Activated CD8-positive, alpha-beta memory T cell treated with anti-CD3 and anti-CD28 coated beads for 36 hours (primary cell): ENCODE data around the gene SLC5A10. TPM values are rescaled to one million over a fixed set of nuclear protein-coding genes. Genes with fewer than 3 reads are reported as not detected.

ENCODE experiments used
- CTCF ChIA-PET: fragments of 350-600 bp; sonication (Branson Sonifier 250); formaldehyde crosslinking; loops from one replicate; lab custom pipeline; 2021; ENCODE audit warnings: antibody characterized with exemption; lab: Charles Lee
- POLR2A ChIA-PET: fragments of 350-600 bp; sonication (Branson Sonifier 250); formaldehyde crosslinking; loops from one replicate; lab custom pipeline; 2021; ENCODE audit warnings: antibody characterized with exemption; lab: Charles Lee
- total RNA-seq, 2 experiments: library from RNA; stranded (reverse); gene quantifications; one replicate each; pipeline ENCODE4 v1.2.3, GENCODE V29; 2021

The SLC5A10 gene
- total RNA-seq, 2 experiments from 2014 or later: not detected

- ChIA-PET POLR2A (no interaction called here), CTCF (no interaction called here)
Measured at GRCh38 chr17:18992454-18993130, 40.6 kb downstream of the SLC5A10 start.

DNA sequence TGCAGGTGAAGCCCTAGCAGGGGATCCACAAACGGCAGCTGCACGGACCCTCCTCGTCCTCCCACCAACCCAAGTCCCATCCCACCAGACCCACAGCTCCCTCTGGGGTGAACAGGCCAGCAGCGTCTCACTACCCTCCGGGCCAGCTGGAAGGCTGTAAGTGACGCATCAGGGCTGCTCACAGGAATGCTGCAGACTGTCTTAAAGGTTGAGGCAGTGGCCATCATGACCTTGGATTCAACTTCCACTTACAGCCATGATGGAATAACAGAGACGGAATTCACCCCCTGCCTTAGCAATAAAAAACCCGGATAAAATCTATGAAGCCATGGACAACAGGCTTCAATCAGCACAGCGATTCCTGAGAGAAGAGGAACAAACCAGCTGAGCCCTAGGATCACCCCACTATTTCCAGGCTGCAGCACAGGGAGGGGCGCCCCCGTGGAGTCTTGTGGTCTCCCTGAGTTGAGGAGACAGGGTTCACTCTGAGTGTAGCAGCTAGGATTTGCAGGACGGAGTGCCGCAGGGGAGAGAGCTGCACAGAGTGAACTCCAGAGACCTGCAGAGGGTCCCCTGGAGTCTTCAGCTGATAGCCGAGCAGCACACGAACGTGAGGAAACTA, 42.1 kb downstream of the SLC5A10 start:
- POLR2A ChIA-PET: no interaction called here
- CTCF ChIA-PET: no interaction called here

DNA sequence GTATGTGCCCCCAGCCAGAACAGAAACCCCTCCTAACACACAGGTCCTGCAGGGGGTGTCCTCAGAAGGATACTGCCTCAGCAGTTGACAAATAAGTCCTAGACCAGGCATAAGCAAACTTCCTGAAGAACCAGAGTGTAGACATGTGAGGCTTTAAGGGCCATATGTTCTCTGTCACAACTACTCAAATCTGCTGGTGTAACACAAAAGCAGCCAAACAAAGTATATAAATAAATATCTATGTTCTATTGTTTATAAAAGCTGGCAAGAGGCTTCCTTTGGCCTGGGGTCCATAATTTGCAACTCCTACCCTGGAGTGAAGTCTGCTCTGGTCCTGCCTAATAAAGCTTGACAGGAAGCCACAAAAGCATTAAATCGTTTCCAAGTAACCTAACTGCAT, 42.7 kb downstream of the SLC5A10 start:
- ChIA-PET CTCF (no interaction called here), POLR2A (no interaction called here)

DNA sequence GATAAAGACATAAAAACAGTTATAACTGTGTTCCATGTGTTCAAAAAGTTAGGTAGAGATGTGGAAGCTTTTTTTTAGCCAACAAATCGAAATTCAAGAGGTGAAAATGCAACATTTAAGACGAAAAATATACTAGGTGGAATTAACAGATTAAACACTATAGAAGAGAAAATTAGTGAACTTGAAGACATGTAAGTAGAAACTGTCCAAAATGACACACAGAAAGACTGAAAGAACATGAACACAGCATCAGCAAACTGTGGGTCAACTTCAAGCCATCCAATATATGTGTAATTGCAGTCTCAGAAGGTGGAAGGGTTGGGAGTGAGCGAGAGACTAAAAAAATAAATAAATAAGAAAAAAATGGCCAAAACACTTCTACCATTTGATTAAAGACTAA, 43.3 kb downstream of the SLC5A10 start:
- ChIA-PET CTCF (no interaction called here), POLR2A (no interaction called here)

DNA sequence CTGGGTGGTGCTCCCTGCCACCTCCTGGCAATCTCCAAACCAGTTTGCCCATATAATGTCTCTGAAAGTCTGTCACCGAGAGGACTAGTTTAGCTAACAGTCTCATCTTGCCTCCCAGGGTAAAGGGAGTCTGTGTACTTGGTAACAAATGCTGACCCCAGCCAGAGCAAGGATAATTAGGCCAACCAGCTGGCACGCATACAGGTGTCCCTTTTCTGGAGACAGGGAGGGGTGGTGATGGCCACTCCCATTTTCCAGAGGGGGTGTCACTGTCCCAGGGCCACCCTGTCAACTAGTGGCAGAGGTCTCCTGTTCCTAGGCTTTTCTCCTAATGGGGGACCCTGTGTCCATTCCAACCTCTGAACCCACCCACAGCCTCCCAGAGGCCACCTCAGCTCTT, 44.5 kb downstream of the SLC5A10 start:
- CTCF ChIA-PET: no interaction called here
- POLR2A ChIA-PET: no interaction called here

- POLR2A ChIA-PET: no interaction called here
- CTCF ChIA-PET: interaction anchor here (2.1 kb wide), 1 partner anchor 37 kb away, joined by 7 read pairs; no protein-coding TSS in a partner anchor
Measured at GRCh38 chr17:18997650-18998196, 45.8 kb downstream of the SLC5A10 start.

GRCh38 chr17:18999394-18999793, 47.4 kb downstream of the SLC5A10 start:
- ChIA-PET POLR2A (no interaction called here), CTCF (interaction anchor here (0.9 kb wide), 1 partner anchor 14 kb away, joined by 3 read pairs; no protein-coding TSS in a partner anchor)

GRCh38 chr17:18999911-19000310, 47.9 kb downstream of the SLC5A10 start:
- CTCF ChIA-PET: interaction anchor here (0.9 kb wide), 1 partner anchor 15 kb away, joined by 3 read pairs; no protein-coding TSS in a partner anchor
- POLR2A ChIA-PET: no interaction called here

DNA sequence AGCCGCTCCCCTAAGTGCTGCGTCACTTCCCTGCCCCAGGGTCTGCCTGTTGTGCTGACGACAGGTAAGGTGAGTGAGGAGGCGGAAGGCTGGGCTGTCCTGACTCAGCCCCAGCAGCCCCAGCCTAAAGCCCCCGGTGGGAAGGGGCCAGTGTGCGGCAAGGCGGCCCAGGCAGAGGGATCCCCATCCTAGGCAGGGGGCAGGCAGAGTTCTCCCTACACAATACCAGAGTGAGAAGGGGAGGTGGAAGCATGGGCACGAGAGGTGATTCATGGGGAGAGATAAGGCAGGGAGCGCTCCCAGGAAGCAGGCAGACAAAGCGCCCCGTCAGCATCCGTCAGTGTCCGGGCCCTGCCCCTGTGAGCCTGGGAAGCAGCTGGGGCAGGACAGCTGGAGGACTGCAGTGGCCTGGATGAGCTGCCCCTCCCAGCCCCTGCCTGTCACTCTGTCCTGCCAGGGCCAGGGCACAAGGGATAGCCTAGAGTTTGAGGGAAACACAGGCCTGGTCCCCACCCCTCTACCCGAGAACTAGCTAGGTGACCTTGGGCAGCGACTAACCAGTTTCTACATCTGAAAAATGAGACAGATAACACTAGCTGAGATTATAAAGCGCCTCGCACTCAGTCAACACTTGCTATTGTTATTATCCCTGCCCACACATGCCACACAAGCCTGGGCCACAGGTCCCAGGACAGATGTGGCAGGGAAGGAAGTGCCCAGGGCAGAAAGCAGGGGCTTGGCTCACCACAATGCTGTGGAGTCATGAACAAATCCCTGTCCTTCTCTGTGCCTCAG, 48.8 kb downstream of the SLC5A10 start:
- ChIA-PET CTCF (interaction anchor here (4.2 kb wide), 1 partner anchor 40 kb away, joined by 14 read pairs; no protein-coding TSS in a partner anchor), POLR2A (no interaction called here)

DNA sequence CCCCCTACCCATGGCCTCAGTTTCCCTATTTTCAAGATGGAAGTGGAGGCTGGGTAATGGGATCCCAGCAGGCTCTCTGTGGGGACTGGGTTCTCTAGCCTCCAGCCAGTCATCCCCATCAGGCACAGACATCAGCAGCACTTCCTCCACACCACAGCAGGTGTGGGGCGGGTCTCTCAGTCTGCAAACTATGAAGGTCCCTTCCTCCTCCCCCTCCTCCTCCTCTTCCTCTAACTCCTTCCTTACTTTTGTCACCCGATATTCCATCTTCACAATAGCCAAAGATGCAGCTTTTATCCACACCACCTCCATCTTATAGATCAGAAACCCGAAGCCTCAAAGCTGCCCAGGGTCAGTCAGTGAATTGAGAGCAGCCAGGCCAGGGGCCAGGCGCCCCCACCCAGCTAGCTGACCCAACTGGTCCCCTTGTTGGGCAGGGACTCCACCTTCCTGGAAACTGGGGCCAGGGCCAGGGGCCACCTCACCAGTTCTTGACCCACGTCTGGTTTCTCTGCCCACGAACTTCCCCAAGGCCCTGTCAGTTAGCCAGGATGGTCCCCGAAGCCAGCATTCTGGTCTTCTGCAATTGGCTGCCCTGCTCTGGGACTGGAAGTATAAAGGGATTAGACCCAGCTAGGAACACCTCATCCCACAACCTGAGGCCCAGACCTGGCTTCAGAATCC, 50.1 kb downstream of the SLC5A10 start:
- ChIA-PET CTCF (interaction anchor here (0.5 to 4.2 kb wide), 2 partner anchors 42 to 930 kb away, joined by 3 to 14 read pairs; no protein-coding TSS in a partner anchor), POLR2A (no interaction called here)

GRCh38 chr17:19002805-19003542, 51.0 kb downstream of the SLC5A10 start:
- POLR2A ChIA-PET: no interaction called here
- CTCF ChIA-PET: interaction anchor here (4.2 kb wide), 1 partner anchor 43 kb away, joined by 14 read pairs; no protein-coding TSS in a partner anchor

- POLR2A ChIA-PET: interaction anchor here (0.6 to 1.4 kb wide), 2 partner anchors 42 to 238 kb away, joined by 3 read pairs; no protein-coding TSS in a partner anchor
Measured at GRCh38 chr17:19003543-19004420, 51.8 kb downstream of the SLC5A10 start.

DNA sequence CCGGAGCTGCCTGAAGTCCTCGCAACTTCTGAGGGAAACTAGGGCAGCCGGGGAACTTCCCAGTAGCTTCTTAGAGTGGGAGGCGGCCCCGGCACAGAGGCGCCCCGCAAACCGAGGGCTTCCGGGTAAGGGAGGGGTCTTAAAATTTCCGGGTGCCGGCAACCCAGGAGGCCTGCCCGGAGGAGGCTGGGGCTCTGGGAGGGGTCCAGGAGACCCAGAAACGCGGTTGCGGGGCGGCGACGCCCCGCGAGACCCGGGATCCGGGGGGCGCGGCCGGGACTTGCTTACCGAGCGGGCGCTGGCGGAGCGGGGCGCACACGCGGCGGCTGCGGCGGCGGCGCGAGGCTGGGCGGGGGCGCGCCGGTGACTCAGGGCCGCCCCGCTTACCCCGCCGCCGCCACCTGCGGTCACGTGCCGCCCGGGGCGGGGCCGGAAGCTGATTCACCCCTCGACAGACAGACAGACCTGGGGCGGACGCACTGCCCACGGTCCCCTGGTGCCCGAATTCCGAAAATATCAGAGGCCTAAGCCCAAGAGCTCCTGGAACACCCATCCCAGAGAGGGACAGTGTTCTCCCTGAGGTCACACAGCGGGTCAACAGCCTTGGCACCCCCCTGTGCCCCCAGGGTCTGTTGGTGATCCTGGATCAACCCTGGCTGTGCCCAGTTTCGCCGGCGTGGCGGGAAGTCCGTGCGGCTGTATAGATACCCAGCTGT, 52.6 kb downstream of the SLC5A10 start, which contains the start of gene FAM83G:
FAM83G (minus strand) TSS at position 344 of the 716 bp plus-strand sequence. CDS start 723 bp downstream, outside the sequence.
- CTCF ChIA-PET: interaction anchor here (0.7 to 4.2 kb wide), 2 partner anchors 44 to 683 kb away, joined by 3 to 14 read pairs; no protein-coding TSS in a partner anchor
- POLR2A ChIA-PET: interaction anchor here (0.6 to 1.4 kb wide), 3 partner anchors 17 to 237 kb away, joined by 3 read pairs; no protein-coding TSS in a partner anchor

More at GRCh38 chr17:19003543-19004420, 51.8 kb downstream of the SLC5A10 start:
- CTCF ChIA-PET: interaction anchor here (0.7 to 4.2 kb wide), 2 partner anchors 43 to 682 kb away, joined by 3 to 14 read pairs; no protein-coding TSS in a partner anchor

- ChIA-PET POLR2A (interaction anchor here (0.6 to 1.4 kb wide), 3 partner anchors 13 to 44 kb away, joined by 3 to 5 read pairs (median 3); no protein-coding TSS in a partner anchor), CTCF (interaction anchor here (4.2 kb wide), 1 partner anchor 45 kb away, joined by 14 read pairs; no protein-coding TSS in a partner anchor)
Measured at GRCh38 chr17:19005137-19005773, 53.3 kb downstream of the SLC5A10 start.

DNA sequence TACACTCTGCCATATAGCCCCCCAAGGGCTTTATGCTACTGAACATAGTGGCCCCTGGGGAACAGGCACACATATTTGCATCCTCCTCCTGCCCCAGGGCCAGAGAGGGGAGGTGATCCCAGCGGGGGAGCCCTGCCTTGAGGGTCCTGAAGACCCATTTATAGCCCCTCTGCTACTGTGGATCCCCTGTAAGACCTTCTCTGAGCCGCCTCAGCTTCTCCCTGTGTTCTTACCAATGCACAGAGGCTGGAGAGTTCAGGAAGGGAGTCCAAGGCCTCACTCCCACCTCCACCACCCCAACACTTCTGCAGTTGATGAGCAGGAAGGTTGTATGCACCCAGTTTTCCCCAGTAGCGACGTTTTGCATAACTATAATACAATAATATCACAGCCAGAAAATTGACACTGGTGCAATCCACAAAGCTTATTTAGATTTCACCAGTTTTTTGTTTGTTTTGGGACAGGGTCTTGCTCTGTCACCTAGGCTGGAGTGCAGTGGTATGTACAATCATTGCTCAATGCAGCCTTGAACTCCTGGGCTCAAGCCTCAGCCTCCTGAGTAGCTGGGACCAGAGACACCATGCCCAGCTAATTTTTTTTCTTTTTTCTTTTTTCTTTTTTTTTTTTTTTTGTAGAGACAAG, 53.9 kb downstream of the SLC5A10 start:
- POLR2A ChIA-PET: interaction anchor here (0.8 kb wide), 1 partner anchor 13 kb away, joined by 5 read pairs; no protein-coding TSS in a partner anchor
- CTCF ChIA-PET: no interaction called here
